GM21723 (cell line): ENCODE data around the gene RLF.

Experiments
- ATAC-seq: cut with Tn5 transposase; IDR thresholded peaks from one replicate; pipeline ENCODE4 v1.9.1; 2021; ENCODE audit warnings: mild to moderate bottlenecking, moderate library complexity; ENCODE audit not compliant: unreplicated experiment

Gene RLF

DNA sequence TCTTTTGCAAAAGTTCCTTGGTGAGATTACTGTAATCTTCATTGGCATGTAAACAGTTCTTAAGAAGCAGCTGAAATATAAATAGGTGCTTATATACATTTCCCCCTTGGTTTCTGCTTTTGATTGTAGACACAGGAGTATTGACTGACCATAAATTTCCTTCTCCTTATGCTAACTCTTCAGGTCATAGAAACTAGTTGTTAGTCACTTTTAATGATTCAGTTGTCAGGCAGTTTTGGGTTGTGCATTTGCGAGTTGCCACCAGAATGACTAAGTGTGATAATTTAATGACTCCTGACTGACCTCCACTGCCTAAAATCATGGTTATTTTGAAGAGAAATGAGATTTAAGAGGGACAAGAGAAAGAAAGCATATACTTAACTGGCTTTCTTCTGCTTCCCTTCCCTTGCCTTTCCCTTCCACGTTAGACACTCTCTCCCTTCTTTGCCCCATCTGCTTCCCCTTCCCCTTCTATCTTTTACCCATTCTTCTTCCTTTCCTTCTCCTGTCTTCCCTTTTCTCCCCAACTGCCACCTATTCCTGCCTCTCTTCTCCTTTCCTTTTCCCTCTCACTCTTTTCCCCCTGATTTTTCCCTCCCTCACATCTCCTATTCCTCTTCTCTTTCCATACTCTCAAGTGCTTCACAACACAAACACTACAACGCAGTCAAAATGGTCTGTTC lies 109.1 kb downstream of the RLF start:
- no peak for ATAC-seq

DNA sequence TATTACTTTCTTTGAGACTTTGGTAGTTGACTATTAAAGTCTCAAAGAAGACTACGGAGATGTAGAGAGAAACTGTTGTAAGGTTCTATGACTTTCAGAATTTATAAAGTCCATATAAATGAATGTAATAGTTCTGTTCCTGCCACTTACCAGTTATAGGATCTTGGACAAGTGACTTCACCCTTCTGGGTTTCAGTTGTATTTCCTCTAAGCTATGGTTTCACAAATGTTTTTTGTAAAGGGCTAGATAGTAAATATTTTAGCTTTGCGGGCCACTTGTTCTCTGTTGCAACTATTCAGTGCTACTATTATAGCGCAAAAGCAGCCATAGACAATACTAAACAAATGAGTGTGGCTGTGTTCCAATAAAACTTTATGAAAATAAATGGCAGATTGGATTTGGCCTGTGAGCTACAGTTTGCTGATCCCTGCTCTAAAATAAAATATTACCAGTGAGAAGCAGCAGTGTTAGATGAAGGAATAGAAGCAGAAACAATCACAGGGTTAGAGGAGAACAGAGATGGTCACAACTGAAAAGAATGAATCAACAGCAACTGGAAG lies 111.5 kb downstream of the RLF start:
- ATAC-seq: no peak

DNA sequence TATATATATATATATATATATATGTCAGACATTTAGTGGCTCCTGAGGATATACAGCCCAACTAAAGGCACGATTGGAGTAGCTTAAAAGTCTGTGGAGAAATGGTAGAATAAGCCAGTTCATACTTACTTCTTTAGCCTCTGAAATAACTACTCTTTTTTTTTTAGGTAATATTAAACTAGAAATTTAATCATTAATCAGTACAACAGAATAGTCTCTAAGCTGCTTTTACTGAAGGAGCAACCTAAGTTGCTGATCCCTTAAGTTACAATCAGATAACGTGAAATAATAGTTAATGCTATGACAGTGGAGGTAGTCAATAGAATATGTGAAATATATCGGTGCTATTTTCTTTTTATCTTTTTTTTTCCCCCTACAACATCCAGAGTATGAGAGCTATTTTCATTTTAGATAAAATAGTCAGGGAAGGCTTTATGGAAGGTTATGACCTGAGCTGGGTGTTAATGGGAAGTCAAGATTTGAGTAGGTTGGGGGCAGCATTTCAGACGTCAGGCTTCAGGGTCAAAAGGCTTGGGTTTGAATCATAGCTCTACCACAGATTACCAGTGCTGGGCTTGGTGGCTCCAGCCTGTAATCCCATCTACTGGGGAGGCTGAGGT lies 112.5 kb downstream of the RLF start:
- ATAC-seq: no peak

DNA sequence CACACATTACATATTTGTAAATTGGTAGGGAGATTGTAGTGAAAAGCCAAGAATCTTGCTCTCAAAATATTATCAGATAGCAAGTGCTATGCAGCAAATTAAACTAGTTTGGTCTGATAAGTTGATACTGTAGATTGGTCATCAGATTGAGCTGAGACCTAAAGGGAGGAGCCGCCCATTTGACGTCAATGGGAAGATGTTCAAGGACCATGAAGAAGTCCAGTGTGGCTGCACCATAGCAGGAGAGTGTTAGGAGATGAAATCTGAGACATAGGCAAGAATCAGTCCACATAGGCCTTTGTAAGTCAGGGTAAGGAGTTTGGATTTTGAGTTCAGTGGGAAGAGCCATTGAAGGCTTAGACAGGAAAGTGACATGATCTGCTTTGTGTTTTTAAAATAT lies 113.1 kb downstream of the RLF start:
- ATAC-seq: no peak

DNA sequence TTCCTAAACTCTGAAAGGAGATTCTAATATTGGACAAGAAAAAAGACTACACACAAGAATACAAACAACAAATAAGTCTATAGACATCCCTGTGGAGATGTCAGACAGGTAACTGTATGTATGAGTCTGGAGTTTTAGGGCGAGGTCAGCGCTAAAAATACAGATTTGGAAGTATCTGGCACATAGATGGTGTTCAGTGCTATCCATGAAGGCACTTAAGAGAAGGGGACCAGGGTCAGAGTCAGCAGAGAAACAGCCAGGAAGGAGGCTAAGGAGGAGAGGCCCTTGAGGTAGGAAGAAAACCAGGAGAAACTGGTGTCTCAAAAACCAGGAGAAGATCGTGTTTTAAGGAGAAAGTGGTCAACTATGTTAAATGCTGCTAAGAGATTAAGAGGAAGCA lies 114.9 kb downstream of the RLF start:
- ATAC-seq: no peak

DNA sequence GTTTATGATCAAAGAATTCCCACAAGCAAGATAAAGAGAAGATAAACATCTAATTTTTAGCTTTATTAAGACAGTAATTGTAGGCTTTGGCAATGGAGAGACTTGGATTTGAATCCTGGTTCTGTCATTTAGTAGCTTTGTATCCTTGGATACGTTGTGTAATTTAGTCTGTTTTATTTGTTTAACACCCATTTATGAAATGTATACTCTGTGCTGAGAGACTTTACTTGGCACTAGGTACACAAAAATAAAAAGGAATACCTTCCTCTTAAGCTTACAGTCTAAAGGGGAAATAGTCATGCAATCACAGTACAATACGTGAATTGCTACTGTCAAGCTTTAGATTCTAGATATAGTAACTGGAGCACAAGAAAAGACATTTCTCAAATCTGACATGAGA lies 120.7 kb downstream of the RLF start:
- no peak for ATAC-seq
